SK-MEL-5 (cell line): ENCODE measurements around the gene GM2A. TPM values are rescaled to one million over a fixed set of nuclear protein-coding genes. Genes with fewer than 3 reads are reported as not detected.
"Not testable (repeated sequence)": the region's sequence is repeated elsewhere in the genome, so short reads cannot be mapped to it uniquely, and the experiment has no call there.

Experiments used
- DNase-seq: peaks from one replicate; pipeline ENCODE4 v3.0.0-alpha.2; 2016; ENCODE audit warnings: low read depth, low spot score
- in situ Hi-C: cut with HindIII; loops from 2 replicates; pipeline ENCODE4 v1.10.0; 2016; ENCODE audit warnings: low sequenced_read_pairs, high pct_unique_total_duplicates, low pct_unique_long_range_greater_than_20kb
- total RNA-seq: library from RNA; depleted of rRNA; stranded (reverse); fragments of >200 nt; shearing (Covaris generic); gene quantifications from 2 replicates; pipeline ENCODE4 v1.2.3, GENCODE V29; 2014; rRNA removed

The GM2A gene
- total RNA-seq, 1 experiment from 2014 or later = 93.4 TPM

DNA sequence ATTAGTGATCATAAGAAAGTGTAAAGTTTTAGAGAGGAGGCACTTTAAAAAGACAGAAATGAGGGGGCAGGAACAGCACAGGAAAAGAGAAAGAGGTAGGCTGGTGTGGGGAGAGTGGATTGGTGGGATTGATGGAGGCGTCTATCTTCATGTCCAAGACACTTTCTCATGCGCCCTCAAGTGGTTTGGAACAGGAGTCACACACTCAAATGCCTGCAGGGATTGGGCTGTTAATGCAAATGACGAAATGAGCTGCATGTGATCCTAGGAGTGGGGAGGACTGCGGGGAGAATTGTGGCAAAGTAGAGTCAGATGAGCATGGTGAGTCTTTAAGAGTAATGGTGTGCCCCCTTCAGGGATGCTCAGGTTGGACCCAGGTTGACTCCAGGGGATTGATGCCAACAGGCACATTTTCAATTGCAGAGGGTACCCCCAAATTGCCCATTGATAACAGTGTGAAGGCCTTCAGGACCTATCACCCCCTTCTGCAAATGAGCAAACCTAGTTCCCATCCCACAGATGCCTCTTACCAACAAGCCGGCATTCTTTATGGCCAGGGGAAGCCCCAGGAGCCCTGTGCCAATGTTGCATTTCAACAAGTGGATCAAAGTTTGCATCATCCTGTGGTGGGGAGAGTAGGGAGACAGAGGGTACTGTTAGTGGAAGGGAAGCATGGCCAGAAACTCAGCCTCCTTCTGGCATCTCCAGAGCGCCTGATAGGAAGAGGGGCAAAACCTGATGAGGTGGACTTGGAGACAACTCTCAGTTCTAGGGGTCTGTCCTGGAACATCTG, 45.3 kb downstream of the GM2A start:
- DNase-seq = peak; percentile 91
- in situ Hi-C loops = no loop called here

DNA sequence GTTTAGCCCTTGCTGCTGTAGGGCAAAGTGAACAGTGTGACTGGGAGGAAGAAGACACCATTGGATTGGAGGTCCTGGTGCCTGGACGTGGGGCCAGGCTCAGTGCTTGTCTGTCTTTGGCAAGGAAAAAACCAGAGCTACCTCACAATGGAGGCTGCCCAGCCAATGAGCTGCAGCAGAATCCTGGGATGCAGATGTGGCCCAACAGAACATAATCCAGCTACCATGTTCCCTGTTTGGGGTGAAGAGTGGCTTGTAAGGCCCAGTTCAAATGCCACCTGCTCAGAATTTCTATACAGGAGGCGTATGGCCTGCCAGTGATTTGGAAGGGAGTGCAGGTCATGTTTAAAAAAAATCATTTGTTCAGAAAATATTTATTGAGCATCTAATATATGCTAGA, 50.7 kb downstream of the GM2A start, which contains the start of gene SLC36A3:
Gene SLC36A3, minus strand, starts transcription at position 101 of the 400 bp plus-strand sequence. CDS start 412 bp downstream, outside the sequence.
- in situ Hi-C loops = no loop called here
- no peak for DNase-seq

GRCh38 chr5:151309266-151309665, 56.3 kb downstream of the GM2A start:
- in situ Hi-C loops, DNase-seq: not testable (repeated sequence)

DNA sequence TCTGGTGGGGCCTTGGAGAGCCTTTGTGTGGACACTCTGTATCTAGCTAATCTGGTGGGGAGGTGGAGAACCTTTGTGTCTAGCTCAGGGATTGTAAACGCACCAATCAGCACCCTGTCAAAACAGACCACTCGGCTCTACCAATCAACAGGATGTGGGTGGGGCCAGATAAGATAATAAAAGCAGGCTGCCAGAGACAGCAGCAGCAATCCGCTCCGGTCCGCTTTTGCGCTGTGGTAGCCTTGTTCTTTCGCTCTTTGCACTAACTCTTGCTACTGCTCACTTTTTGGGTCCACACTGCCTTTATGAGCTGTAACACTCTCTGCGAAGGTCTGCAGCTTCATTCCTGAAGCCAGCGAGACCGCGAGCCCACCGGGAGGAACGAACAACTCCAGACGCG, 56.8 kb downstream of the GM2A start:
- DNase-seq, in situ Hi-C loops: not testable (repeated sequence)

- in situ Hi-C loops = no loop called here
- no peak for DNase-seq
Measured at GRCh38 chr5:151310932-151311331, 57.9 kb downstream of the GM2A start.

DNA sequence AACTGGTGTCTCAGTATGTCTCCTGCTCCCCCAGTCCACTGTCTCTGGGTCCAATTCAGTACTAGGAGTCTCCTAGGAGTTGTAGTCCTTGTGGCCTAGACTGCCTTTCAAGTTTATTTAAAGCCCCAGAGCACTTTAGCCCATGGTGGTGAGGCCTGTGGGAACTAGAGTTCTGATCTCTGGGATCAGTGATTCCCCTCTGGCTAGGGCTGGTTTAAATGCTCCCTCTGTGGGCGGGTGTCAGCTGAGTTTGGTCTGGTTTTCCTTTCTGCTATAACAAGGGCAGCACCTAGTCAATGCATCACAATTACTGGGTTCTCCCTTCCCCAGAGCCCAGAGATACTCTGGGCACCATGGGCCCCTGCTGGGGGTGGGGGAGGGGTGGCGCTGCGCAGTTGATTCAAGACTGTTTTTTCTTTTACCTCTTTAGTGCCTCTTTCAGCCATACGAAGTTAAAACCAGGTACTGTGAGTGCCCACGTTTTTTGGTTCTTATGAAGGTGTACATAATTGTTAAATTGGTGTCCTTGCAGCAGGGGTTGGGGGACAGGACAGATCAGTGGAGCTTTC, 59.9 kb downstream of the GM2A start:
- DNase-seq = peak; percentile 3
- in situ Hi-C loops = no loop called here

GRCh38 chr5:151313357-151313756, 60.4 kb downstream of the GM2A start:
- no peak for DNase-seq
- in situ Hi-C loops = no loop called here

GRCh38 chr5:151315998-151316597, 63.1 kb downstream of the GM2A start:
- DNase-seq = peak; percentile 80
- in situ Hi-C loops = no loop called here

GRCh38 chr5:151317871-151318270, 64.9 kb downstream of the GM2A start:
- in situ Hi-C loops = no loop called here
- no peak for DNase-seq

- DNase-seq = peak; percentile 56
- in situ Hi-C loops = no loop called here
Measured at GRCh38 chr5:151318850-151319732, 66.1 kb downstream of the GM2A start.

Other genes with a start within 250 kb of the GM2A start
- 0.13 and 1.2 TPM in 2 replicates for gene GPX3, start 232.6 kb upstream of the GM2A start, total RNA-seq
- gene TNIP1, start 172.2 kb upstream of the GM2A start, total RNA-seq = 40.4 and 43.9 TPM in 2 replicates
- gene ANXA6, start 95.4 kb upstream of the GM2A start, total RNA-seq = 79.9 and 88.4 TPM in 2 replicates
- gene CCDC69, start 29.1 kb upstream of the GM2A start, total RNA-seq = 1.1 TPM in 2 replicates
- not detected in 2 replicates for gene SLC36A3, start 50.6 kb downstream of the GM2A start, total RNA-seq
- gene SLC36A2, start 94.4 kb downstream of the GM2A start, total RNA-seq = not detected in 2 replicates
- gene SLC36A1, start 194.4 kb downstream of the GM2A start, total RNA-seq = 5.4 and 6.7 TPM in 2 replicates